Activated T-helper 1 cell treated with anti-CD3 and anti-CD28 coated beads, Interleukin-2, amount 50 U/mL, for 16 hours (primary cell): ENCODE data around the gene DTNB.
"Not testable (repeated sequence)": the region's sequence is repeated elsewhere in the genome, so short reads cannot be mapped to it uniquely, and the experiment has no call there.

Source experiments
- DNase-seq, 2 donors: peaks; one replicate each; pipeline ENCODE4 v3.0.0-alpha.2; 2020; ENCODE audit warnings: low read depth in 1 of 2, low spot score in 1 of 2

The DTNB gene

DNA sequence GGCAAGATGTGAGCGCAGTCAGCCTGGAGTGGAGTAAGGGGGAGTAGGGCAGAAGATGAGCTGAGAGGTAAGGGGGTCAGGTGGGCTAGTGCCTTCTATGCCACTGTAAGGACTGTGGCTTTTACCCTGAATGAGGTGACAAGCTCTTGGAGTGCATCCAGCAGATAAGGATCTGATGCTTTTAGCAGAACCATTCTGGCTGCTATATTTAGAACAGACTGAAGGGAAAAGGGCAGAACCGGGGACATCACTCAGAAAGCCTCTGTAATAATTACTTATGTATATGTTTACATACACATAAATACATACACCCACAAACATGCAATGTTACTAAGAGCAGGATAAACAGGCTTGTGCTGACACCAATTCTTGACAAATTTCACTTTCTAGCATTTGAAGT lies 124.8 kb downstream of the DTNB start:
- DNase-seq = no peak

DNA sequence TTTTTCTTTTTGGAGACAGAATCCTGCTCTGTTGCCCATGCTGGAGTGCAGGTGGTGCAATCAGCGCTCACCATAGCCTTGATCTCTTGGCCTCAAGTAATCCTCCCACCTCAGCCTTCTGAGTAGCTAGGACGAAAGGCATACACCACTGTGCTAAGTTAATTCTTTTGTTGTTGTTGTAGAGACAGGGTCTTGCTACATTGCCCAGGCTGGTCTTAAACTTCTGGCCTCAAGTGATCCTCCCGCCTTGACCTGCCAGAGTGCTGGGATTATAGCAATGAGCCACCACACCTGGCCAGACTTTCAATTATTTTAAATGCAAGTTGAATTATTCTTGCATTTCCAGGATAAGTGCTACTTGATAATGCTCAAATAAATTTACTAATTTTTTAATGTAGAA lies 126.5 kb downstream of the DTNB start:
- DNase-seq = no peak

DNA sequence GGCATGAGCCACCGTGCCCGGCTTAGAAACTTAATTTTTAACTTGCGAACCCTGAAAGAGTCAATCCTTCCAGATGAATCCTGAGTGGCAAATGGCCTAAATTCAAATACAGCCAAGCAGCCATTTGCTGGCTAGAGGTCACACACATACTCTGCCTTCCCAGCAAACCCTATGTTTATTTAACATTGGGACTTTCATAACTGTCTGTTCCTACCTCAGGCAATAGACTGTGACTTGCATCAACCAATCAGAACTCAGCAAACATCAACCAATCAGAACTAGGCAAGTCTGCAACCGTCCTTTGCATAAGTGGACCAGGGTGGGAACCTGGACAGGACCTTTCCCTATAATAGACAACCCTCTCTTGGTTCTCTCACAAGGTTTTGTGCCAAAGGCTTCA lies 127.5 kb downstream of the DTNB start:
- DNase-seq = no peak

DNA sequence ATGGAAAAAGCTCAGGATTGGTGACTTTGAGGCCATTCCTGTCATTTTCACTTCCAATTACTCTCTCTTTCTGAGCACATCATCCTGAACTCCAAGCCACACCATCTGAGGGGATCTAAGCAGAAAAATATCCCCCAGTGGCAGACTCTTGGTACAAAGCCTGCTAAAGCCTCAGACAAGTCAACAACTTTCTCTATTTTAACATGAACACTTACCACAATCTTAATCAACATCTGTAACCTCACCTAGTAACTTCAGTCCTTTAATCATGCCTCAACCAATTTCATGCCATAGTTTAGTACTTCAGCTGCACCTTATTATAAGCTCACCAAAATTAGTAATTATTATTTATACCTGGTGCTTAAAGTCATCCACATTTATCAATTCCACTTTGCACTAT lies 128.9 kb downstream of the DTNB start:
- DNase-seq = no peak

DNA sequence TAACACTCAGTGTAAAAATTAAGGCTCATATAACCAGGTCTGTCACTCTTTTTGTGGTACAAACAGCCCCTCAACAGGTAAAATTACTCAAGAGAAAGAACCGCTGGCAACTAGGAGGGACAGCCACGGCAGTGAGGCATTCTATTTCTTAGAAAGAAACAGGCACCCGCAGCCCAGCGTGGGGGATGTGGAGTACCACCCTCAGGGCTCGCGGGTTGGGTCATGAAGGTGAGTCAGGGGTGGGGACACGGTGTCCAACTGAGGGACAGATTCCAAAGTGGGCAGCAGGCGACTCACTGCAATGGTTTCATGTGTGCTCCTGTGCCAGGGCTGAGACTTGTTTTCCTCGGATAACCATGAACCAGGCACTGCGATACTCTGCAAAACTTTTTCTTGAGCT lies 129.4 kb downstream of the DTNB start:
- DNase-seq = no peak

DNA sequence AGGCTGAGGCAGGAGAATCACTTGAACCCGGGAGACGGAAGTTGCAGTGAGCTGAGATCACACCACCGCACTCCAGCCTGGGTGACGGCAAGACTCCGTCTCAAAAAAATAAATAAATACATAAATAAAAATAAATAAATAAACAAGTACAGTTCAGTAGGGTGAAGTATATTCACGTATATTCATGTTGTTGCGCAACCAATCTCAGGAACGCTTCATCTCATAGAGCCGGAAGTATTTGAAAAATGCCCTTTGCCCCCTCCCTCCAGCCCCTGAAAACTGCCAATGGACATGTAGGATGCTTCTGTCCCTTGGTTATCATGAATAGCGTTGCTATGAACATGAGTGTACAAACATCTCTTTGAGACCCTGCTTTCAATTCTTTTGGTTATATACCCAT lies 132.0 kb downstream of the DTNB start:
- no peak for DNase-seq

DNA sequence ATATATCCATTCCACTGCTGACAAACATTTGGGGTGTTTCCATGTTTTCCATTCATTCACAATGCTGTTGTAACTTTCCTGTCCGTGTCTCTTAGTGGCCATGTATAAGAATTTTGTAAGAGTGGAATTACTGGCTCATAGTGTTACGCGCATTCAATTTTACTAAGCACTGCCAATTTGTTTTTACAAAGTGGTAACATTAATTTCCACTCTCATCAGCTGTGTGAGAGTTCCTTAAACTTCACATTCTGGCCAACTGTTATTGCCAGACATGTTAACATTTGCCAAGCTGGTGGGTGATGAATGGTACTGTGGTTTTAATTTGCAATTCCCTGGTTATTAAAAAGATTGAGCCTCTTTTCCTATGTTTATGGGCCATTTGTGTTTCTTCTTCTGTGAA lies 134.2 kb downstream of the DTNB start:
- no peak for DNase-seq

DNA sequence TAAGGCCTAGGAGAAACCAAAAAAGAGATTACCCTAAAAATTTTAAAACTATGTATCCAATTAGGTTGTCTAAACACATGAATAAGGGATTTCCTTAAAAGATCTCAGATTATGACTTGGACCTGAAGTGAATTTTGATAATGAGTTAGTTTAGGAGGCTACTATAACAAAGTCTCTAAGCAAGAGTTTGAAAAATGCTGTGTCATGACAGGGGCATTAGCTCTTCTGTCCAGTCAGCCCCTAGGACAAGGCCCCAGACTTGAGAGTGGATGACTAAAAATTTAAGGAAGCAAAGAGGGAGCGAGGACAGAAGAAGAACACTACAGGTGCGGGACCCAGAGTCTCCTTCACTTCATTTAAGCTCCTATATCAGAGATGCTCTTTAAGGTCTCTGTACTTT lies 135.9 kb downstream of the DTNB start:
- DNase-seq = no peak

DNA sequence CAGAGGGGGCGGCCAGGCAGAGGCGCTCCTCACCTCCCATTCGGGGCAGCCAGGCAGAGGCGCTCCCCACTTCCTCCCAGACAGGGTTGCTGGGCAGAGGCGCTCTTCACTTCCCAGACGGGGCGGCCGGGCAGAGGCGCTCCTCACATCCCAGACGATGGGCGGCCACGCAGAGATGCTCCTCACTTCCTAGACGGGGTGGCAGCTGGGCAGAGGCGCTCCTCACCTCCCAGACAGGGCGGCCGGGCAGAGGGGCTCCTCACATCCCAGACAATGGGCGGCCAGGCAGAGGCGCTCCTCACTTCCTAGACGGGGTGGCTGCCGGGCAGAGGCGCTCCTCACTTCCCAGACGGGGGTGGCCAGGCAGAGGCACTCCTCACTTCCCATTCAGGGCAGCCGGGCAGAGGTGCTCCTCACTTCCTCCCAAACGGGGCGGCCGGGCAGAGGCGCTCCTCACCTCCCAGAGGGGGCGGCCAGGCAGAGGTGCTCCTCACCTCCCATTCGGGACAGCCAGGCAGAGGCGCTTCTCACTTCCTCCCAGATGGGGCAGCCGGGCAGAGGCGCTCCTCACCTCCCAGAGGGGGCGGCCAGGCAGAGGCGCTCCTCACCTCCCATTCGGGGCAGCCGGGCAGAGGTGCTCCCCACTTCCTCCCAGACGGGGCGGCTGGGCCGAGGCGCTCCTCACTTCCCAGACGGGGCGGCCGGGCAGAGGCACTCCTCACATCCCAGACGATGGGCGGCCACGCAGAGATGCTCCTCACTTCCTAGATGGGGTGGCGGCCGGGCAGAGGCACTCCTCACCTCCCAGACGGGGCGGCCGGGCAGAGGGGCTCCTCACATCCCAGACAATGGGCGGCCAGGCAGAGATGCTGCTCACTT lies 137.7 kb downstream of the DTNB start:
- not testable (repeated sequence) for DNase-seq

DNA sequence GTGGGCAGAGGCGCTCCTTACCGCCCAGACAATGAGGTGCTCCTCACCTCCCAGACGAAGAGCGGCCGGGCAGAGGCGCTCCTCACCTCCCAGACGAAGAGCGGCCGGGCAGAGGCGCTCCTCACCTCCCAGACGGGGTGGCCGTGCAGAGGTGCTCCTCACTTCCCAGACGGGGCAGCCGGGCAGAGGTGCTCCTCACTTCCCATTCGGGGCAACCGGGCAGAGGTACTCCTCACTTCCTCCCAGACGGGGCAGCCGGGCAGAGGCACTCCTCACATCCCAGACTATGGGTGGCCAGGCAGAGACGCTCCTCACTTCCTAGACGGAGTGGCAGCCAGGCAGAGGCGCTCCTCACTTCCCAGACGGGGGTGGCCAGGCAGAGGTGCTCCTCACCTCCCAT lies 138.4 kb downstream of the DTNB start:
- not testable (repeated sequence) for DNase-seq

DNA sequence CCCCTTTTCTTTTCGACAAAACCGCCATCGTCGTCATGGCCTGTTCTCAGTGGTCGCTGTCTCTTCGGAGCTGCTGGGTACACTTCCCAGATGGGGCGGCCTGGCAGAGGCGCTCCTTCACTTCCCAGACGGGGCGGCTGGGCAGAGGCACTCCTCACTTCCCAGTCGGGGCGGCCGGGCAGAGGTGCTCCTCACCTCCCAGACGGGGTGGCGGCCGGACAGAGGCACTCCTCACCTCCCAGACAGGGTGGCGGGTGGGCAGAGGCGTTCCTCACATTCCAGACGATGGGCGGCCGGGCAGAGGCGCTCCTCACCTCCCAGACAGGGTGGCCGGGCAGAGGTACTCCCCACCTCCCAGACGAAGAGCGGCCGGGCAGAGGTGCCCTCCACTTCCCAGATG lies 138.9 kb downstream of the DTNB start:
- DNase-seq = no peak

DNA sequence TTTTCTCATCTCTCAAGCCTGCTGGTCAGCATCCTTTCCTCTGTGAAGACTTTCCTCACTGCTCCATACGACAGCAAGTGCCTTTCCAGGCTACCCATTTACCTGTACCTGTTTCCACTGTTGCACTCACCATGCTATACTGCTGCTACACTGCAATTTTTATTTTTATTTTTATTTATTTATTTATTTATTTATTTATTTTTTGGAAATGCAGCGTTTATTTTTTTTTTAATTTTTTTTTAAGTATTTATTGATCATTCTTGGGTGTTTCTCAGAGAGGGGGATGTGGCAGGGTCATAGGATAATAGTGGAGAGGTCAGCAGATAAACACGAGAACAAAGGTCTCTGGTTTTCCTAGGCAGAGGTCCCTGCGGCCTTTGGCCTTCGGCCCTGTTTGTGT lies 139.6 kb downstream of the DTNB start:
- not testable (repeated sequence) for DNase-seq

DNA sequence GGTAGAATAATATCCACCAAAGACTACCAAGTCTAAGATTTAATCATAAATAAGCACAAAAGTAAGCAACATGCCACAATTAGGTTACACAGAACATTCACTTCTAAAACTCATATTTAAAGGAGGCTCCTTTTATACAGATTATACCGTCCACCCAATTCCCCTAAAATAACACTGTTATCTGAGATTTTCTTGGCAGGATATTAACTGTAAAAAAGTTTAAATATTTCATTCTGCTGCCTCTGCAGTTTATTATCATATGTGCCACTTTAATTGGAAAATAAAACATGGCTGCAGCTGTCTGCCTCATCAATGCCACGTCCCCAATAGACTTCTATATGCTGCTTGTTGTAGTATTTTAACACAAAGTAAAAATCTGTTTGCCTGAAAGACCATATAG lies 140.9 kb downstream of the DTNB start:
- DNase-seq = no peak

DNA sequence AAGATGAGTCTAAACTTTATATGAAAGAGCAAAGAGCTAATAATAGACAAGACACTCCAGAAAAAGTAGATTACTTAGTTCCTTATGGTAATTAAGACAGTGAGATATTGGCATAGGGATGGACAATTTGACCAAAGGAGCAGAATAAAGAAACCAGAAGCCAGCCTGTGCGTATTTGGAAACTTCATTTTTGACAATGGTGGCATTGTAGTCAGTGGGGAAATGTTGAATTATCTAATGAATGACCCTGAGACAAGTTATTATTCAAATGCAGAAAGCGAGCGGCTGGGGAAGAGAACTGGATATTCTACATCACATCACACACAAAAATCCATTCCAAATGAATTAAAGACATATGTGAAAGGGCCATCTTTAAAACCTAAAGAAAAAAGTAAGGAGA lies 144.3 kb downstream of the DTNB start:
- DNase-seq = no peak

DNA sequence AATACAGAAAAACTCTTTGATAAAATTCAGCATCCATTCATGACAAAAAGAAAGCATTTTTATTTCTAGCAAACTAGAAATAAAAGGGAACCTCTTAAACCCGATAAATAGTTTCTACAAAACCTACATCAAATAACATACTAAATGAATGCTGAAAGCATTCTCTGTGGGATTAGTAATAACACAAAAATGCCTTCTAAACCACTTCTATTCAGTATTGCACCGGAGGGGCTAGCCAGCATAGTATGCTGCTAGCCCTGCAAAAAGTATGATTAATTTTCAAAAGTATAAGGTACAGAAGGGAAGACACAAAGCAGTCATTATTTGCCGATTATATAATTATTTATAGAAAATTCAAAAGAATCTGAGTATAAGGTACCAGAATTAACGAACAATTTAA lies 145.2 kb downstream of the DTNB start:
- DNase-seq = no peak

DNA sequence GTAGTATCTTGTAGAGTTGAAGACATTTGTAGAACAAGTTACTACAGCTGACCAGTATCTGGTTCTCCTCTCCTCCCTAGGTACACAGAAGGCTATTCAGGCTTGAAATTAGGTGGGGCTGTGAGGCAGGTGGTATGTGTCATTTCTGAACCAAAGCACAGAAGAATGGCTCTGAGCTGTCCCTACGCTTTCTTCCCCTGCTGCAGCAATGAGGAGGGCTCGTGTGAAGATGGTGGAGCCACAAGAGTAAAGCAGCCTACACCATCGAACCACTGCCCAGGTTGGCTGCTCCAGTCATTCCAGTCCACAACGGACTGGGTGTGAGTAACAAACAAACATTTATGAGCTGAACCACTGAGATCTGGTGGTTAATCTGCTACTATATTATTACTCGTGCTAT lies 148.9 kb downstream of the DTNB start:
- DNase-seq = no peak

DNA sequence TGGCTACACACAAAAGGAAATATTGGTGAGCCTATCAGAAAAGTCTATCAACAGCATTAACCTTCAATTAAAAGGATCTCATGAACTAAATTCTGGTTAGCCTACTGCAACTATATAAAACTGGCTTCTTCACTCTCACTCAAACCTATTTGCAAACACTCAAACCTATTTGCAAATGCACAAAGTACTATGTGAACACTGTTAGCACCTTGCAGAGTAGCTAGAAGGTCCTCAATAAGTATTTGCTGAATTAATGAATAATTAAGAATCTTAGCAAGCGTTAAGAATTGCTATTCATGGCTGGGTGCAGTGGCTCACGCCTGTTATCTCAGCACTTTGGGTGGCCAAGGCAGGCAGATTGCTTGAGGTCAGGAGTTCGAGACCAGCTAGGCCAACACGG lies 150.3 kb downstream of the DTNB start:
- DNase-seq = no peak

DNA sequence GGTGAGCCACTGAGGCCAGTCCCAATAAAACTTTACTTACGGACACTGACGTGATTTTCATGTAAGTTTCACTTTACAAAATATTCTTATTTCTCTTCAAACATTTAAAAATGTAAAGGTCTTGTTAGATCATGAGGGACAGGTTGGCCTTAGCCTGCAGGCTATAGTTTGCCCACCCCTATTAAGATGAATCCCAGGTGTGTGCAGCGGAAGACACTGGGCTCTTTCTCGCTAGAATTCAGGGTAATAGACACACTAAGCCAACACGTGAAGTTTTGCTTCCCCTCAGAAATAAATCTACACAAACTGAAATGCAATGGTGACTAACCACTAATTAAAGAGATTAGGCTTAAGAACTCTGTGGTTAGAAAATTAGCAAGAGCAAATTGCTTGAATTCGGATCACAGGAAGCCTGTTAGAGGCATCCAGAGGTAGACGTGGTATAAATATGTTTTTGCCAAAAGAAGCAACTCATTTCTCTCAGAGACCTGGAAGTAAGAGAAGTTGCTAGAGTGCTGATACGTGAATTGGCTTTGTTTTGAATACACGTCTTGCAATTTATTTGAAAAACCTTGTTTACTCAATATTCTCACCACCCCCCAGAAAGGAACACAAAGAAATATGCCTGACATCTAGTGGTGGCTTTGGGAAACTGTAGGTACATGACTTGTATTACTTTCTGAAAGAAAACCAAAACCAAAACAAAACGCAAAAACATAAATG lies 151.6 kb downstream of the DTNB start:
- DNase-seq = no peak

DNA sequence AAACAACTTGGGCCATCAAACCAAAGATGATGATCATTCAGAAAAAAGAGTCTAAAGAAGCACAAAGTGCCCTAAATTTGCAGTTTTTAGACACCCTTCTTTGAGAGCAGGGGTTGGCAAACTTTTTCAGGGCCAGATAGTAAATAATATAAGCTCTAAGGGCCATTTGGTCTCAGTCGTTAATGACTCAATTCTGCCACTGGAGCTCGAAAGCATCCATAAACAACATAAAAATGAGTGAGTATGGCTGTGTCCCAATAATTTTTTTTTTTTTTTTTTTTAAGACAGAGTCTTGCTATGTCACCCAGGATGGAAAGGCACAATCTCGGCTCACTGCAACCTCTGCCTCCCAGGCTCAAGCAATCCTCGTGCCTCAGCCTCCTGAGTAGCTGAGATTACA lies 152.3 kb downstream of the DTNB start:
- no peak for DNase-seq

DNA sequence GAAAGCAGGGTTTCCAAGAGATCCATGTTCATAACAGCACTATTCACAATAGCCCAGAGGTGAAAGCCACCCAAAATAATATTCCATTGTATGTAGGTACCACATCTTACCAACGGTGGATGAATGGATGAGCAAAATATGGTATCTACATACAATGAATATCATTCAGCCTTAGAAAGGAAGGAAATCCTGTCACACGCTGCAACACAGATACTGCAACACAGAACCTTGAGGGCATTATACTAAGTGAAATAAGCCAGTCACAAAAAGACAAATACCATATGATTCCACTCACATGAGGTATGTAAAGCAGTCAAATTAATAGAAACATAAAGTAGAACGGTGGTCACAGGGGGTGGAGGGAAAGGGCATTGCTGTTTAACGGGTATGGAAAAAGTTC lies 155.7 kb downstream of the DTNB start:
- no peak for DNase-seq

DNA sequence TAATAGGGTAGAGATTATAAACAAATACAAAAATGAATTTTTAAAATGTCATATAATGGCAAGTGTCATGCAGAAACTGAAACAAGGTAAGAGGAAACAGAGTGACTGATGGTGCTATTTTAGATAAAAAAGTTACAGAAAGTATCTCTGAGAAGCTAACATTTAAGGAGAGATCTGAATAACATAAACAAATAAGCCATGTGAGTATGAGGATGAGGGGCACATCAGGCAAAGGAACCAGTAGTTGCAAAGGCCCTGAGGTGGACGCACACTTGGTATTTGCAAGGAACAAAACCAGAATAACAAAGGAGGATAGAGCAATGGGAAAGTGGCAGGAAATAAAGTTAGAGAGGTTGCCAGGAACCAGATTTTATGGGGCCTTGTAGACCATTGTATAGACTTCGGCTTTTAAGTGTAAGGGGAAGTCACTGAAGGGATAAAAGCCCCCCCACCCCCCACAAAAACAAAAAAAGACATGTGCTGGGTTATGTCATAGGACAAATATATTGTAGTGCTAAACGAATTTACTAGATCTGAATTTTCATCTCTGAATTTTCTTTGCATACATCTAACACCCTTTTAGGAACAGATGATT lies 159.2 kb downstream of the DTNB start:
- no peak for DNase-seq

DNA sequence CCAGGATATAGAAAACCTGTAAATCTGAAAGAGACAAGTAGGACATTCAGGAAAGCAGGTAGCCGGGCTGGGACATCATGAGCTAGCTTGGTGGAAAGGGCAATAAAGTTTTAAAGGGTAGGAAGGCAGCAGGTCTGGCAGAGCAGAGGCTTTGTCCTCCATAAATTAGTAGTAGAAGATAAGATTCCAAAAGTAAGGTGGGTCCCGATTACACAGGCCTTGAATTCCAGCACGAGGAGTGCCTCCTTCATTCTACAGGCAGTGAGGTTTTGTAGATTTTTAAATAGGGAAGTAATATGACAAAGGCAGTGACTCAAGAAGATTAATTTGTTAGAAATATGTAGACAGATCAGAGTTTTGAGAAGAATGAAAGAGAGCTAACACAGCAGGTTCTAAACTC lies 160.7 kb downstream of the DTNB start:
- no peak for DNase-seq
